MCF 10A (cell line): ENCODE data around the gene PRKCZ. TPM values are rescaled to one million over a fixed set of nuclear protein-coding genes. Genes with fewer than 3 reads are reported as not detected.

Source experiments
- BruUV-seq: library from RNA; stranded (reverse); fragments of 400-500 nt; replicated peaks from 2 replicates; lab custom pipeline; 2021; lab: Mats Ljungman, UMichigan
- CTCF ChIA-PET: fragments of 300-600 bp; sonication (Branson Sonifier 250); formaldehyde crosslinking; extraction: SDS; loops from one replicate; lab custom pipeline; 2021; ENCODE audit warnings: antibody characterized with exemption, inconsistent platforms; lab: Yijun Ruan, JAX
- POLR2A ChIA-PET: fragments of 300-600, 350-650 bp; sonication (Branson Sonifier 250); formaldehyde crosslinking; extraction: SDS; loops from one replicate; lab custom pipeline; 2020; ENCODE audit warnings: antibody characterized with exemption, inconsistent platforms; lab: Yijun Ruan, JAX
- DNase-seq: peaks from one replicate; pipeline ENCODE4 v3.0.0-alpha.2; 2018; ENCODE audit not compliant: unreplicated experiment
- H3K27ac Mint-ChIP-seq: one replicate; pipeline ENCODE4 v1.8.0; 2022; ENCODE audit warnings: mild to moderate bottlenecking, low read depth, mixed read lengths; ENCODE audit not compliant: unreplicated experiment
- H3K27me3 Mint-ChIP-seq: one replicate; pipeline ENCODE4 v1.8.0; 2022; ENCODE audit warnings: mixed read lengths; ENCODE audit not compliant: insufficient read depth, unreplicated experiment
- H3K36me3 Mint-ChIP-seq: one replicate; pipeline ENCODE4 v1.8.0; 2022; ENCODE audit warnings: mild to moderate bottlenecking, moderate library complexity, mixed read lengths; ENCODE audit not compliant: insufficient read depth, unreplicated experiment
- H3K4me1 Mint-ChIP-seq: one replicate; pipeline ENCODE4 v1.8.0; 2022; ENCODE audit warnings: mixed read lengths; ENCODE audit not compliant: insufficient read depth, unreplicated experiment
- H3K4me3 Mint-ChIP-seq: one replicate; pipeline ENCODE4 v1.8.0; 2022; ENCODE audit warnings: mild to moderate bottlenecking, moderate library complexity, mixed read lengths; ENCODE audit not compliant: unreplicated experiment
- H3K9me3 Mint-ChIP-seq: one replicate; pipeline ENCODE4 v1.8.0; 2022; ENCODE audit warnings: mixed read lengths; ENCODE audit not compliant: unreplicated experiment
- CTCF ChIP-seq: fragments of 200-600 bp; IDR thresholded peaks from one replicate; pipeline ENCODE4 v1.8.0; 2022; ENCODE audit warnings: antibody characterized with exemption, mild to moderate bottlenecking; ENCODE audit not compliant: unreplicated experiment
- intact Hi-C: fragments of 100-400 bp; cut with micrococcal nuclease; formaldehyde crosslinking; loops from 2 replicates; pipeline ENCODE4 v1.14.1; 2022
- total RNA-seq: library from RNA; stranded (reverse); gene quantifications from 2 replicates; pipeline ENCODE4 v1.2.3, GENCODE V29; 2022

Gene PRKCZ
- total RNA-seq, 1 experiment from 2014 or later = 24.9 TPM

GRCh38 chr1:2186901-2187300 is 136.7 kb downstream of the PRKCZ start:
- ChIA-PET POLR2A (interaction anchor here (1.0 kb wide), 1 partner anchor 53 kb away, joined by 4 read pairs; no protein-coding TSS in a partner anchor), CTCF (interaction anchor here (2.9 kb wide), 1 partner anchor 12 kb away, joined by 18 read pairs; no protein-coding TSS in a partner anchor)
- TF ChIP-seq CTCF = no peak
- H3K27me3 Mint-ChIP-seq = no peaks in the 10 kb centered on the region
- H3K27ac Mint-ChIP-seq = no peak overlapping the region
- DNase-seq = no peak
- H3K9me3 Mint-ChIP-seq = no peaks in the 10 kb centered on the region
- intact Hi-C loops = no loop called here
- H3K4me3 Mint-ChIP-seq = no peak overlapping the region
- BruUV-seq = no TSS peak
- peaks cover 5% of the 10 kb centered on the region for H3K4me1 Mint-ChIP-seq
- no peaks in the 10 kb centered on the region for H3K36me3 Mint-ChIP-seq

- DNase-seq = no peak
- ChIA-PET CTCF (interaction anchor here (0.7 to 2.9 kb wide), 2 partner anchors 8 to 13 kb away, joined by 3 to 18 read pairs; no protein-coding TSS in a partner anchor), POLR2A (interaction anchor here (1.0 to 1.1 kb wide), 2 partner anchors 41 to 54 kb away, joined by 3 to 4 read pairs; no protein-coding TSS in a partner anchor)
- Mint-ChIP-seq H3K4me3 (no peak overlapping the region), H3K9me3 (no peaks in the 10 kb centered on the region), H3K27me3 (no peaks in the 10 kb centered on the region), H3K4me1 (peaks cover 5% of the 10 kb centered on the region), H3K36me3 (no peaks in the 10 kb centered on the region), H3K27ac (no peak overlapping the region)
- TF ChIP-seq CTCF = no peak
- BruUV-seq = no TSS peak
- intact Hi-C loops = no loop called here
These were observed 137.4 kb downstream of the PRKCZ start for GRCh38 chr1:2187619-2188018.

DNA sequence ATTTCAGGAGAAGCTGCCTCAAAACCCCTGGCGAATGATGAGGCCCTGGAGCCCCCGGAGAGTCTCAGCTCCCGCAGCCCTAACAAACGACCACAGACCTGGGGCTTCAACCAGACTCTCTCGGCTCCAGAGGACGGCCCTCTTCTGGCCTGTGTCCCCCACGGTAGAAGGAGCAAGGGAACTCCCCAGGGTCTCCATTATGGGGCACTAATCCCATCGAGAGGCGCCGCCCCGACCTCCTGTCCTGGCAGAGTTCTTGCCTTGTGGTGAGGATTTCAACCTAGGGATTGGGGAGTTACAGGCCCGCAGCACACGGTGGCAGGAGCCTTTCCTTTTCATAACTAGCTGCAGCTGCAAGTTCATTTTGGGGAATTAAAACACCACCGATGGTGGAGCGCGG is 138.1 kb downstream of the PRKCZ start:
- Mint-ChIP-seq H3K27ac (no peak overlapping the region), H3K27me3 (no peaks in the 10 kb centered on the region), H3K36me3 (no peaks in the 10 kb centered on the region), H3K4me1 (peaks cover 5% of the 10 kb centered on the region), H3K9me3 (no peaks in the 10 kb centered on the region), H3K4me3 (no peak overlapping the region)
- TF ChIP-seq CTCF = no peak
- DNase-seq = no peak
- ChIA-PET CTCF (interaction anchor here (0.7 to 2.9 kb wide), 5 partner anchors 7 to 1609 kb away, joined by 3 to 18 read pairs (median 4); no protein-coding TSS in a partner anchor), POLR2A (interaction anchor here (1.1 to 1.3 kb wide), 2 partner anchors 41 to 223 kb away, joined by 3 to 4 read pairs; no protein-coding TSS in a partner anchor)
- no TSS peak for BruUV-seq
- intact Hi-C loops = no loop called here

GRCh38 chr1:2189459-2190425 is 139.5 kb downstream of the PRKCZ start:
- Mint-ChIP-seq H3K4me1 (peaks cover 5% of the 10 kb centered on the region), H3K27me3 (no peaks in the 10 kb centered on the region), H3K9me3 (no peaks in the 10 kb centered on the region), H3K36me3 (no peaks in the 10 kb centered on the region), H3K4me3 (peak overlapping the region; percentile 83), H3K27ac (peak overlapping the region; percentile 82)
- peak; percentile 95 for DNase-seq
- intact Hi-C loops = loop anchor here (10.0 kb wide), 1 partner anchor 105 kb away; no protein-coding TSS in a partner anchor
- TF ChIP-seq CTCF = no peak
- ChIA-PET POLR2A (interaction anchor here (0.6 to 4.6 kb wide), 17 partner anchors 13 to 1365 kb away, joined by 3 to 29 read pairs (median 4); partner anchors contain the start of genes MORN1 and RER1), CTCF (interaction anchor here (0.5 to 2.9 kb wide), 7 partner anchors 11 to 357 kb away, joined by 3 to 18 read pairs (median 3); no protein-coding TSS in a partner anchor)
- TSS peak; percentile 43 for BruUV-seq
